ENCODE results near the gene CPD. TPM values are rescaled to one million over a fixed set of nuclear protein-coding genes. Genes with fewer than 3 reads are reported as not detected.
"Not testable (repeated sequence)": the region's sequence is repeated elsewhere in the genome, so short reads cannot be mapped to it uniquely, and the experiment has no call there.

The CPD gene
- total RNA-seq, 1 donor from 2014 or later = 124 TPM

- Mint-ChIP-seq H3K36me3 (ENCODE audit: insufficient read depth) (peaks cover 31% of the 10 kb centered on the region), H3K27ac (no peak overlapping the region), H3K4me1 (ENCODE audit: low read depth) (no peaks in the 10 kb centered on the region), H3K4me3 (ENCODE audit: low read depth) (no peak overlapping the region), H3K27me3 (no peaks in the 10 kb centered on the region), H3K9me3 (ENCODE audit: low read depth) (no peaks in the 10 kb centered on the region)
- no peak for TF ChIP-seq CTCF (IDR thresholded peaks at IDR 0.05; ENCODE audit: unreplicated experiment)
- no peak for DNase-seq (ENCODE audit: low spot score, unreplicated experiment)
Observed at GRCh38 chr17:30443721-30444120, 65.0 kb downstream of the CPD start.

- not testable (repeated sequence) for H3K27me3 Mint-ChIP-seq; H3K9me3 Mint-ChIP-seq (ENCODE audit: low read depth); H3K4me1 Mint-ChIP-seq (ENCODE audit: low read depth); DNase-seq (ENCODE audit: low spot score, unreplicated experiment); H3K27ac Mint-ChIP-seq; H3K4me3 Mint-ChIP-seq (ENCODE audit: low read depth)
- peaks cover 43% of the 10 kb centered on the region for H3K36me3 Mint-ChIP-seq (ENCODE audit: insufficient read depth)
Observed at GRCh38 chr17:30446640-30447039, 67.9 kb downstream of the CPD start.

- no peak for DNase-seq (ENCODE audit: low spot score, unreplicated experiment)
- Mint-ChIP-seq H3K36me3 (ENCODE audit: insufficient read depth) (peaks cover 52% of the 10 kb centered on the region), H3K27me3 (no peaks in the 10 kb centered on the region), H3K4me1 (ENCODE audit: low read depth) (peaks cover 5% of the 10 kb centered on the region), H3K9me3 (ENCODE audit: low read depth) (no peaks in the 10 kb centered on the region), H3K4me3 (ENCODE audit: low read depth) (no peak overlapping the region), H3K27ac (no peak overlapping the region)
- no peak for TF ChIP-seq CTCF (IDR thresholded peaks at IDR 0.05; ENCODE audit: unreplicated experiment)
Observed at GRCh38 chr17:30449480-30449879, 70.8 kb downstream of the CPD start.

GRCh38 chr17:30450125-30451027 is 71.6 kb downstream of the CPD start:
- Mint-ChIP-seq H3K27me3 (no peaks in the 10 kb centered on the region), H3K4me3 (ENCODE audit: low read depth) (no peak overlapping the region), H3K9me3 (ENCODE audit: low read depth) (no peaks in the 10 kb centered on the region), H3K36me3 (ENCODE audit: insufficient read depth) (peaks cover 53% of the 10 kb centered on the region), H3K4me1 (ENCODE audit: low read depth) (peaks cover 5% of the 10 kb centered on the region), H3K27ac (peak overlapping the region; percentile 82)
- DNase-seq (ENCODE audit: low spot score, unreplicated experiment) = no peak
- TF ChIP-seq CTCF (IDR thresholded peaks at IDR 0.05; ENCODE audit: unreplicated experiment) = no peak

GRCh38 chr17:30454635-30455034 is 75.9 kb downstream of the CPD start:
- Mint-ChIP-seq H3K9me3 (ENCODE audit: low read depth) (no peaks in the 10 kb centered on the region), H3K27me3 (no peaks in the 10 kb centered on the region), H3K4me3 (ENCODE audit: low read depth) (no peak overlapping the region), H3K27ac (no peak overlapping the region), H3K36me3 (ENCODE audit: insufficient read depth) (peaks cover 62% of the 10 kb centered on the region), H3K4me1 (ENCODE audit: low read depth) (peaks cover 5% of the 10 kb centered on the region)
- DNase-seq (ENCODE audit: low spot score, unreplicated experiment) = no peak
- TF ChIP-seq CTCF (IDR thresholded peaks at IDR 0.05; ENCODE audit: unreplicated experiment) = no peak

GRCh38 chr17:30458371-30458770 is 79.6 kb downstream of the CPD start:
- TF ChIP-seq CTCF (IDR thresholded peaks at IDR 0.05; ENCODE audit: unreplicated experiment) = no peak
- no peak overlapping the region for H3K27ac Mint-ChIP-seq
- peaks cover 56% of the 10 kb centered on the region for H3K36me3 Mint-ChIP-seq (ENCODE audit: insufficient read depth)
- no peaks in the 10 kb centered on the region for H3K4me1 Mint-ChIP-seq (ENCODE audit: low read depth)
- DNase-seq (ENCODE audit: low spot score, unreplicated experiment) = no peak
- H3K9me3 Mint-ChIP-seq (ENCODE audit: low read depth) = no peaks in the 10 kb centered on the region
- no peak overlapping the region for H3K4me3 Mint-ChIP-seq (ENCODE audit: low read depth)
- no peaks in the 10 kb centered on the region for H3K27me3 Mint-ChIP-seq

GRCh38 chr17:30458797-30459413 is 80.2 kb downstream of the CPD start:
- Mint-ChIP-seq H3K27ac (peak overlapping the region; percentile 84), H3K36me3 (ENCODE audit: insufficient read depth) (peaks cover 54% of the 10 kb centered on the region)
- not testable (repeated sequence) for H3K27me3 Mint-ChIP-seq; H3K4me3 Mint-ChIP-seq (ENCODE audit: low read depth); H3K9me3 Mint-ChIP-seq (ENCODE audit: low read depth); DNase-seq (ENCODE audit: low spot score, unreplicated experiment); H3K4me1 Mint-ChIP-seq (ENCODE audit: low read depth)
